GM19452 (cell line): ENCODE measurements around the gene CRELD2.
A peak's percentile ranks its signal among the peaks of the same experiment; 100 is the strongest.

ENCODE experiments used
- ATAC-seq: cut with Tn5 transposase; IDR thresholded peaks from one replicate; pipeline ENCODE4 v1.9.1; 2021; ENCODE audit not compliant: unreplicated experiment

Gene CRELD2

GRCh38 chr22:49955581-49956417 lies 37.4 kb downstream of the CRELD2 start:
- no peak for ATAC-seq

- no peak for ATAC-seq
Observed at GRCh38 chr22:49956418-49956770, 38.0 kb downstream of the CRELD2 start.

GRCh38 chr22:49956914-49957825 lies 38.7 kb downstream of the CRELD2 start:
- ATAC-seq: no peak

- no peak for ATAC-seq
Observed at GRCh38 chr22:49957826-49958365, 39.5 kb downstream of the CRELD2 start.

GRCh38 chr22:49958366-49958921 lies 40.0 kb downstream of the CRELD2 start:
- no peak for ATAC-seq

GRCh38 chr22:49958931-49959781 lies 40.7 kb downstream of the CRELD2 start:
- ATAC-seq: no peak

- ATAC-seq: no peak
Observed at GRCh38 chr22:49959782-49960158, 41.3 kb downstream of the CRELD2 start.

- peak; percentile 54 for ATAC-seq
Observed at GRCh38 chr22:49960159-49961004, 41.9 kb downstream of the CRELD2 start, which contains the start of gene PIM3. Gene PIM3 (plus strand): TSS chr22:49960772. CDS start chr22:49960948, 176 bp downstream.

- no peak for ATAC-seq
Observed at GRCh38 chr22:49961005-49961600, 42.7 kb downstream of the CRELD2 start.

- no peak for ATAC-seq
Observed at GRCh38 chr22:49961601-49962011, 43.2 kb downstream of the CRELD2 start.

GRCh38 chr22:49962012-49962750 lies 43.7 kb downstream of the CRELD2 start:
- no peak for ATAC-seq

- no peak for ATAC-seq
Observed at GRCh38 chr22:49962751-49963646, 44.6 kb downstream of the CRELD2 start.

GRCh38 chr22:49963647-49964026 lies 45.2 kb downstream of the CRELD2 start:
- no peak for ATAC-seq

- no peak for ATAC-seq
Observed at GRCh38 chr22:49964136-49965090, 46.0 kb downstream of the CRELD2 start.

GRCh38 chr22:49965091-49966040 lies 46.9 kb downstream of the CRELD2 start:
- no peak for ATAC-seq
